Skeletal muscle satellite cell (primary cell): ENCODE results near the gene PRKACA.
A peak's percentile ranks its signal among the peaks of the same experiment; 100 is the strongest.

Experiments used
- H3K27me3 ChIP-seq: 2 replicates; pipeline ENCODE4 v1.7.0; 2013; ENCODE audit warnings: low read length; ENCODE audit not compliant: control insufficient read depth, insufficient read depth
- H3K36me3 ChIP-seq: 2 replicates; pipeline ENCODE4 v1.7.0; 2013; ENCODE audit warnings: mild to moderate bottlenecking, control low read depth, low read length; ENCODE audit not compliant: insufficient read depth
- H3K4me1 ChIP-seq: 2 replicates; pipeline ENCODE4 v1.7.0; 2013; ENCODE audit warnings: low read length; ENCODE audit not compliant: control insufficient read depth, insufficient read depth
- H3K4me2 ChIP-seq: 2 replicates; pipeline ENCODE4 v1.7.0; 2013; ENCODE audit warnings: mild to moderate bottlenecking, low read length
- H3K4me3 ChIP-seq: 2 replicates; pipeline ENCODE4 v1.7.0; 2013; ENCODE audit warnings: low read length
- H3K9ac ChIP-seq: 2 replicates; pipeline ENCODE4 v1.7.0; 2013; ENCODE audit warnings: mild to moderate bottlenecking, low read depth, low read length, moderate library complexity
- H3K9me3 ChIP-seq: replicated peaks from 2 replicates; pipeline ENCODE4 v1.7.0; 2013; ENCODE audit warnings: mild to moderate bottlenecking, control low read depth, low read length

PRKACA gene

DNA sequence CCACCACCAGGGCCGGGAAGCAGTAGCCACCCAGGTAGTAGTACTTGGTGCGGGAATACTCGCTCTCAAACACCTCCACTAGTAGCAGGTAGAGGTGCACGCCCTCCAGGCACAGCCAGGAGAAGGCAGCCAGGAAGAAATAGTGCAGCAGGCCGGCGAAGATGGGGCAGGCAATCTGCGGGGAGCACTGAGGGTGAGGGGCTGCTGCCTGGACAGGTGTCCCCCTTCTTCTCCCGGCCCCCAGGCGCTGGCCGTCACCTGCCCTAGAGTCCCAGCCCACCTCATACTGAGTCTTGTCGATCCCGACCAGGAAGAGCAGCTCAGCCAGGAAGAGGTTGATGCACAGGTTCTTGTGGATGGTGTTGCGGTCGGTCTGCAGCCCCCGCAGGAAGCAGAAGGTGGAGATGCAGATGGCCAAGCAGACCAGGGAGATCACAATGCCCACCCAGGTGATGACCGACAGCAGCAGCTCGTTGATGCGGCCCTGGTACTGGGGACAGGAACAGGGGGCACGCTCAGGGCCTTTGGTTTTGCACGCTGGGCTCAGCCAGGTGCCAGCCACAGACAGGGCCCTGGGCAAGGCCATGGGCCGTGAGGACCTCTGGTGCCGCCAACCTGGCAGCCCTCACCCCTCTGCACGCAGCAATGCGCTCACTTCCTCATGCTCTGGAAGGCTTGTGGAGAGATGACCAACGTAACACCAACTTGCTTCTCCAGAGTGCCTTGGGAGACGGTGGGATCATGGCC is 39.6 kb upstream of the PRKACA start:
- Histone ChIP-seq H3K27me3 (peaks cover 8% of the 10 kb centered on the region), H3K36me3 (peaks cover 2% of the 10 kb centered on the region), H3K4me3 (no peak overlapping the region), H3K4me2 (no peak overlapping the region), H3K9ac (no peak overlapping the region), H3K9me3 (no peaks in the 10 kb centered on the region), H3K4me1 (no peaks in the 10 kb centered on the region)

DNA sequence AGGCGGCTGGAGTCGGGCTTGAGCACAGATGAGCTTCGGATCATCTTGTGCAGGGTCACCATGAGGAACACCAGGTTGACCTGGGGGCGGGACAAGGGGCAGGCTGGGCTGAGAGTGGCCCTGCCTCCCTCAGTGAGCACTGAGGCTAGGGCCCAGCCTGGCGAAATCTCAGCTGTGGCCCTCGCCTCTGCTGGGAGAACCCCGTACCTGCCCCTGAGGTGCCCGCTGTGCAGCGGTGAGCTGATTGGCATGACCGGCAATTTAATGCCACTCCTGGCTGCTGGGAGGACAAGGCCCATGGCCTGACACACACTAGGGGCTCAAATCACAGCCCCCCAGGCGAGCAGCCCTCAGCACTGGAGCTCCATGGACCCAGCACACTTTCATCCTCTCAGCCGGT is 38.6 kb upstream of the PRKACA start:
- Histone ChIP-seq H3K9ac (no peak overlapping the region), H3K4me1 (no peaks in the 10 kb centered on the region), H3K4me3 (no peak overlapping the region), H3K36me3 (peaks cover 2% of the 10 kb centered on the region), H3K4me2 (no peak overlapping the region), H3K27me3 (peaks cover 8% of the 10 kb centered on the region), H3K9me3 (no peaks in the 10 kb centered on the region)

DNA sequence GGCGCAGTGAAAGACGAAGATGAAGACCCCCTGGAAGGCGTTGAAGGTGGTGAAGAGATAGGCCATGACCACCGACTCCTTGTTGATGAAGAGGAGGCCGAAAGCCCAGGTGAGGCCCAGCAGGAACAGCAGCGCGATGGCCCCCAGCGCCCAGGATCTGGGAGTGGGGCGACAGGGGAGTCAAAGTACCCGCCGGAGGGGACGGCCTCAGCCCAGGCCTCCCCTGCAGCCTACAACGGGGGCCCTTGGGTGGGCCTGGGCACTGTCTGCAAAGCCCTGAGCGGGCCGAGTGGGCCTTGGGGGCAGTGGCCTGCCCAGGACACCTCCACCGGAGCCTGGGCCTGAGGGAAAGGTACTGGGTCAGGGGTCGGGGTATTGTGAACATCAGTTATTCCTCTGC is 37.8 kb upstream of the PRKACA start:
- Histone ChIP-seq H3K27me3 (peaks cover 4% of the 10 kb centered on the region), H3K4me1 (no peaks in the 10 kb centered on the region), H3K36me3 (peaks cover 2% of the 10 kb centered on the region), H3K4me2 (no peak overlapping the region), H3K9me3 (no peaks in the 10 kb centered on the region), H3K4me3 (no peak overlapping the region), H3K9ac (no peak overlapping the region)

DNA sequence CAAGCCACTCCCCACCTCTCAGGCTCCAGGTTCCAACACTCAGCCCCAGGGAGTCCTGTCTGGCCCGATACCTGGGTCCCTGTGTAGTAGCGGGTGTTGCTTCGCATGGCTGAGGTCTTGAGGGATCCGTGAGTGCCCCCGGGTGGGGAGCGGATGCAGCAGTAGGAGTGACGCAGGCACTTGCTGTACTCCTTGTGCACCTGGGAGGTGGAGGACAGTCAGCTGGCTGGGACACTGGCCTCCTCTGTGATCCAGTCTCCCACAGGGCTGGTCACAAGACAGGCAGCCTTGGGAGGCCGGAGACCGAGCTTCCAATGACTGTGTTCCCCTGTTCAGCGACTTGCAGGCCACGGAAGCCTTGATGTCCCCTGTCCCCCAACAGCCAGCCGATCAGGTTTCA is 35.2 kb upstream of the PRKACA start:
- Histone ChIP-seq H3K9ac (no peak overlapping the region), H3K36me3 (no peaks in the 10 kb centered on the region)

DNA sequence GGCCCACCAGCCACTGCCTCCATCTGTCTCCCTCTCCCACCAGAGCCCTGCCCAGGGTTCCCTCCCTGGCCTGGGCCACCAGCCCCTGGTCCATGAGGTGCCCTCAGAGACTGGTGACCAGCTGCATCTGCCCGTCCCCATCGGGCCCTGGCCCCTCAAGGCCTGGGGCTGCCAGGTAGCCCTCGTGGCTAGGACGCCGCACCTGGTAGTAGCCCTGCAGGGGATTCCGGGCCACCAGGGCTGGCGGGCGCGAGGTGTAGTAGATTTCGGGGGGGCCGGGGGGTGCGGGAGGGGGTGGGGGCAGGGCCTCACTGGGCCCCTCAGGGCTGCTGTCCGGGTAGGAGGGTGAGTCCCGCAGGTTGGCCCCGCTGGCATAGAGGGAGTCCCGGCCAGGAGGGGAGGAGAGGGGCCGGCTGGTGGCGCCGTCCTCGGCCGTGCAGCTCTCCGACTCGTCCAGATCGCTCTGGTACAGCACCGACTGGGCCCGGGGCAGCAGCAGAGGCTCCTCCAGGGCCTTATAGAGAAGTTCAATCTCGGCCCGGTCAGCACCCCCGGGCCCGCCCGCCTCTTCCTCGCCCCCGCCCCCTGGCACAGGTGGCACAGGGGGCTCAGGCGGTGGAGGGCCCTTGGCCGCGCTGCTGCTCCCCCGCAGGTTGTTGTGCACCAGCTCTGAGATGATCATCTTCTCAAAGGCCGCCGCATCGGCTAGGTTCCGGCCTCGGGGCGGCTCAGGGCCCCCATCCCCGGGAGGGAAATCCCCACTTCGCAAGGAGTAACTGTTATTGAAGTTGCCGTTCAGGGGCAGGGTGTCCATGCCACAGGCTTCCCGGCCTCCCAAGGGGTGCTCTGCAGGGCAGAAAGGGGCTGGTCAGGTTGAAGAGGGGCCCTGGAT is 33.5 kb upstream of the PRKACA start:
- Histone ChIP-seq H3K9ac (no peak overlapping the region), H3K4me2 (no peak overlapping the region), H3K27me3 (no peaks in the 10 kb centered on the region), H3K36me3 (no peaks in the 10 kb centered on the region), H3K4me1 (peaks cover 19% of the 10 kb centered on the region), H3K4me3 (no peak overlapping the region), H3K9me3 (no peaks in the 10 kb centered on the region)

More for the DNA sequence above, 35.2 kb upstream of the PRKACA start:
- no peak overlapping the region for H3K4me3 ChIP-seq
- no peaks in the 10 kb centered on the region for H3K27me3 ChIP-seq
- no peak overlapping the region for H3K4me2 ChIP-seq
- no peaks in the 10 kb centered on the region for H3K9me3 ChIP-seq
- H3K4me1 ChIP-seq, result peaks cover 10% of the 10 kb centered on the region

DNA sequence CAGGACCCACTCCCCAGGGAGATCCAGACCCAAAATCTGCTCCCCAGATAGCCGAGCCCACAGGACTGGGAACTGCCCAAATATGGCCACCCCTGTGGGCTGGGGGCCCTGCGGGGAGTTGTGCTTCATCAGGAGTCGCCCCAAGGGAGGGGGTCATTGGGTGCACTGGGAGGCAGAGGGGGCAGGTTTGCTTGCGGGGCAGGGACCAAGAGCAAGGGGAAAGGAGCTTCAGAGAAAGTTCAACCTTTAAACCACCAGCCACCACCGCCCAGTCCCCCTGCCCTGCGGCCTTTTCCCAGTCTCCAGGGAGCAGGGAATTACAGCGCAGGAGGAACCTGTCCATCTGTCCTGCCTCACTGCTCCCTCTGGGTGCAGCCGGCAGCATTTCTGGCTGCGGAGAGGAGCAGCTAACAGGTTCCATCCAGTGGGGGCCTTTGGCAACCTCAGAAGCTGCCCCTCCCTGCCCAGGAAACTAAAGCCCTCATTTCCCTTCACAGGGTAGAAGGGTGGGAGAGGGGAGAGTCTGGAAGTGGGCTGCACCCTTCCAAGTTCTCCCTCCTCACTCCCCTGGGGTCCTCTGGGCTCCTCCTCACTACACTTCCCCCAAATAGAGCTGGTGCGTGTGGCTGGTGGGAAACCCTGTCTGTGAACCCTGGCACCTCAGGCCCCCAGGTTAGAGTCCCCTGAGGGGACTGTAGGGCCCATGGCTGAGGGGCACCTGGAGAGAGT is 32.6 kb upstream of the PRKACA start:
- no peaks in the 10 kb centered on the region for H3K27me3 ChIP-seq
- H3K9me3 ChIP-seq, result no peaks in the 10 kb centered on the region
- H3K36me3 ChIP-seq, result no peaks in the 10 kb centered on the region
- peaks cover 19% of the 10 kb centered on the region for H3K4me1 ChIP-seq
- no peak overlapping the region for H3K4me3 ChIP-seq
- peak overlapping the region; percentile 43 for H3K4me2 ChIP-seq
- peak overlapping the region; percentile 33 for H3K9ac ChIP-seq

DNA sequence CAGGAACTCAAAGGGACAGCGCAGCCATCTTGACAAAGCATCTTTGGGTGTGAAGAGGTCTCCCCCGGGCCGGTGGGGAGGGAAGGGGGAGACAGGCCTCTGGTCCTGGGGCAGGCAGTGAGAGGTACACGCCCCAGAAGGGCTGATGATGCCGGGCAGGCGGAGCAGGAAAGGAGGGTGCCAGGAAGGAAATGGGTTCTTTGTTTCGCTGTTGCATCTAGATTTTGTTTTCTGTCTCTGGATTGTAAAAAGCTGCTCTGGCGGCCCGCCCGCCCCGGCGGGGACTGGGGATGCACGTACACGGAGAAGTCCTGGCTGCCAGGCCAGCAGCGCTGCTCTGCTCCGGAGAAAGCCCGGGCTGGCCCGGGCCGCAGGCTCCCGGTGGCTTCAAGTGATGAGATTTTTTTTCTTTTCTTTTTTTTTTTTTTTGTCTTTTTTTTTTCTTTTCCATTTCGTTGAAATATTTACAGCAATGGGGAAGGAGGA is 32.0 kb upstream of the PRKACA start:
- H3K4me2 ChIP-seq, result peak overlapping the region; percentile 43
- H3K9ac ChIP-seq, result peak overlapping the region; percentile 33
- H3K4me1 ChIP-seq, result peaks cover 19% of the 10 kb centered on the region
- no peaks in the 10 kb centered on the region for H3K36me3 ChIP-seq
- H3K4me3 ChIP-seq, result no peak overlapping the region
- no peaks in the 10 kb centered on the region for H3K27me3 ChIP-seq
- no peaks in the 10 kb centered on the region for H3K9me3 ChIP-seq

DNA sequence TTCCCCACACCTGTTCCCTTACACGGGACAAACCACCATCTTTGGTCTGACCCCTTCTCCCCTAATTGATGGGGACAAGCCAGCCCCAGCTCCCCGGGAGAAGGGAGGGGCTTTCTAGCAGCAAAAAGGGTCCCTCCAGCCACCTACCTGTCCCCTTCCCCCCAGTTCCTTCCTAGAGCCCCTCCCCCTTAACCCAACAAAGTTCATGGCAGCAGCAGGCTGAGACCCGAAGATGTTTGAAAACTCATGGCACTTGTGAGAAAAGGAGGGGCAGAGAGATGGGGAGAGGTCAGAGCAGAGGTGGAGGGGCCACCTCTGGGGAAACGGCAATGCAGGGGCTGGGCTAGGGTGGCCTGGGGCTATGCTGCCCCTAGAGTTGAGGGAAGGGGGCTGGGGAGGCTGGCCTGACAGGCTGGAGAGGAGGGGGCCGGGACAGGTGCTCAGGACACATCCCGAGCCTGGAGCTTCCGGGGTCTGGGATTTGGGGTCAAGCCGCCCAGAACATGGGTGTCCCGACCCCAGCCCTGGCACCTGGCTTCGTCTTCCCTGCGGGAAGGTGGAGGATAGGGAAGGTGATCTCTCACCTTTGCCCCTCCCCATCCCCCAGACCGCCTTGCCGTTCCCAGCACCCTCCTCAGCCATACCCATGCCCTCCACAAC is 31.3 kb upstream of the PRKACA start:
- no peak overlapping the region for H3K4me3 ChIP-seq
- H3K9ac ChIP-seq, result peak overlapping the region; percentile 33

DNA sequence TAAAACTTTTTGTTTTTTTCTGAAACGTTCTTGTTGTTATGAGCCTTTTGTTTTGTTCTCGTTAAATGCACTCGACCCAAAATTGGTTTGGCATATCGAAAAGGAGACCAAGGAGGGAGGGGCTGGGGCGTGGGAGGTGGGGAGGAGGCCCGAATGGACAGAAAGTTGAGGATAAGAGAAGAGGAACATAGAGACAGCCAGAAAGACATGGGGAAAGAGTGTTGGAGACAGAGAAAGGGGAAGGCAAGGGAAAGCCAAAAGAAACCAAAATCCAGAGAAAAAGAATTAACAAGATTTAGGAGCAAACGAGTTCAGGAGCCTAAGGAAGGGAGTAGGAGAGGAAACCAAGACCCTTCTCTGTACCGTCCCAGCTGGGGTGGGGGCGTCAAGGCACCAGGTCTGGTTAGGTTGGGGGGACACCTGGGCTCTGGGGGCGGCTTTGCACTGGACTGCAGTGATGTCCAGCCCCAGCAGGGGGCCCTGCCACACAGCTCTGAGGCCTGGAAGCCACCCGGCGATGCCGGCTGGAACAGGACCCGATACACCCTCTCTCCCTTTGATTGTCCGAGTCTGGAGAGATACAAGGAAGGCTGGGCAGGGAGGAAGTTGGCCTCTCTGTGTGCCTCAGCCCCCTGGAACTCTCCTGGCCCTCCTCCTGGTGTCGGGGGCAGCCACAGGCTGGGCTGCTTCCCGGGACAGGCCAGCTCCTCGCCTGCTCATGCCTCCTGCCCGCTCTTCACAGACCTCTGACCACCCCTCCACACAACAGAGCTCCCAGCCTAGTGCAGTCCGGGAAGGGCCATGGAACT is 30.4 kb upstream of the PRKACA start:
- H3K4me1 ChIP-seq, result peaks cover 19% of the 10 kb centered on the region
- H3K36me3 ChIP-seq, result no peaks in the 10 kb centered on the region
- H3K9me3 ChIP-seq, result no peaks in the 10 kb centered on the region
- H3K27me3 ChIP-seq, result no peaks in the 10 kb centered on the region
- H3K4me2 ChIP-seq, result no peak overlapping the region
- H3K9ac ChIP-seq, result no peak overlapping the region
- no peak overlapping the region for H3K4me3 ChIP-seq

More for the DNA sequence above, 31.3 kb upstream of the PRKACA start:
- H3K9me3 ChIP-seq, result no peaks in the 10 kb centered on the region
- no peaks in the 10 kb centered on the region for H3K36me3 ChIP-seq
- H3K4me1 ChIP-seq, result peaks cover 19% of the 10 kb centered on the region
- peak overlapping the region; percentile 43 for H3K4me2 ChIP-seq
- H3K27me3 ChIP-seq, result no peaks in the 10 kb centered on the region

DNA sequence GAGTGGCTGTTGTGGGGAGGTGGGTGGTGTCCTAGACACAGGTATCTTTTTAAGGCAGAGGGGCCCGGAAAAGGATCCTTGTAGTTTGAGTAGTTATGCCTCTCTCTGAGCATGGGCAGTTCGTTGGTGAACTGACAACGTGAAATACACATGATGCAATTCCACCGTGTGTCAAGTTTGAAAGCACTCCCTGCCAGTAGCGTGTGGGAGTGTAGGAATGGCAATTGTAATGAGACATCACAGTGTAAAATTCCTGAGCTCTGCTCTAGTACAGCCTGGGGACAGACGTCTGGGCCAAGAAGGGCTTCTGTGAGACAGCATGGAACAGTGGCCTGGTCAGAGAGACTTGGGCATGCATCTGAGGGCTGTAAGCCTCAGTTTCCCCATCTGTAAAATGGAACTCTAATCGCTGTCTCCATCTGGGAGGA is 29.2 kb upstream of the PRKACA start:
- no peak overlapping the region for H3K4me2 ChIP-seq
- no peak overlapping the region for H3K9ac ChIP-seq
- no peaks in the 10 kb centered on the region for H3K9me3 ChIP-seq
- H3K36me3 ChIP-seq, result no peaks in the 10 kb centered on the region
- H3K4me3 ChIP-seq, result no peak overlapping the region
- H3K4me1 ChIP-seq, result peaks cover 19% of the 10 kb centered on the region
- H3K27me3 ChIP-seq, result no peaks in the 10 kb centered on the region
